ENCODE results near the gene CYP20A1. TPM values are rescaled to one million over a fixed set of nuclear protein-coding genes. Genes with fewer than 3 reads are reported as not detected.
"Not testable (repeated sequence)": the region's sequence is repeated elsewhere in the genome, so short reads cannot be mapped to it uniquely, and the experiment has no call there.

Gene CYP20A1, protein sequence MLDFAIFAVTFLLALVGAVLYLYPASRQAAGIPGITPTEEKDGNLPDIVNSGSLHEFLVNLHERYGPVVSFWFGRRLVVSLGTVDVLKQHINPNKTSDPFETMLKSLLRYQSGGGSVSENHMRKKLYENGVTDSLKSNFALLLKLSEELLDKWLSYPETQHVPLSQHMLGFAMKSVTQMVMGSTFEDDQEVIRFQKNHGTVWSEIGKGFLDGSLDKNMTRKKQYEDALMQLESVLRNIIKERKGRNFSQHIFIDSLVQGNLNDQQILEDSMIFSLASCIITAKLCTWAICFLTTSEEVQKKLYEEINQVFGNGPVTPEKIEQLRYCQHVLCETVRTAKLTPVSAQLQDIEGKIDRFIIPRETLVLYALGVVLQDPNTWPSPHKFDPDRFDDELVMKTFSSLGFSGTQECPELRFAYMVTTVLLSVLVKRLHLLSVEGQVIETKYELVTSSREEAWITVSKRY
- total RNA-seq, result 32.6 TPM

DNA sequence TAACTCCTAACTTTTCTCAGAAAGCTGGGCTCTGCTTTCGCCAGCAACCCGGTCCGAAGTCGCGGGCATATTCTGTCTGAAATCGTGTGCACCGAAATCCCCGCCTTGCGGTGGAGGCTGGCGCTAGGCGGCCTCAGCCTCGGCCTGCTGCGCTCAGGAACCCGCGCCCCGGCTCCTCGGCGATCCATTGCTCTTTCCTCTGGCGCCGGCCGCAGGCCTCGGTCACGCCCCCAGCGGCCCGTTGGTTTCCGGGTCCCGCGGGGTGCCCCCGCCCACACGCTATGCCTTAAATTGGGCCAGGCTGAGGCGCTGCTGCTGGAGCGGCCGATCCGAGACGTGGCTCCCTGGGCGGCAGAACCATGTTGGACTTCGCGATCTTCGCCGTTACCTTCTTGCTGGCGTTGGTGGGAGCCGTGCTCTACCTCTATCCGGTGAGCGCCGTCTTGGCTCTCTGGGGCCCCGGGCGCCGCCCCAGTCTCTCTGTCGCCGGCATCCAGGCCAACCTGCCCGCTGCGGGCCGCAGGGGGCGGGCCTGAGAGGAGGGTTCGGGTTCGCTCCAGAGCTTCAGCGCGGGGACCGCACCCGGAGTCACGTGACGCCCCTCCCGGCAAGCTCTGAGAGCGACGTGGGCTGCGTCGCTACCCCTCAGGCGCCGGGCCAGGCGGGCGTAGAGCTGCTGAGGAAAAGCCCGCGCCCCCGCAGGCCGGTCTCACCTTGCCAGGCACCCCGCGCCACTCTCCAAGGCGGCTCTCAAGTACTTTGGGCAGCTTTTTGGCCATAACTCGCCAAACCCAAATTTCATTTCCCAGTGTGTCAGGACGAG, at the start of gene CYP20A1:
Gene CYP20A1 (plus strand): TSS at position 315 of the 823 bp plus-strand sequence. CDS start 45 bp downstream, at position 360.
- intact Hi-C loops (cut with DNase I), result no loop called here
- ATAC-seq (peak; percentile 99), DNase-seq (ENCODE audit: low spot score) (peak; percentile 98)

DNA sequence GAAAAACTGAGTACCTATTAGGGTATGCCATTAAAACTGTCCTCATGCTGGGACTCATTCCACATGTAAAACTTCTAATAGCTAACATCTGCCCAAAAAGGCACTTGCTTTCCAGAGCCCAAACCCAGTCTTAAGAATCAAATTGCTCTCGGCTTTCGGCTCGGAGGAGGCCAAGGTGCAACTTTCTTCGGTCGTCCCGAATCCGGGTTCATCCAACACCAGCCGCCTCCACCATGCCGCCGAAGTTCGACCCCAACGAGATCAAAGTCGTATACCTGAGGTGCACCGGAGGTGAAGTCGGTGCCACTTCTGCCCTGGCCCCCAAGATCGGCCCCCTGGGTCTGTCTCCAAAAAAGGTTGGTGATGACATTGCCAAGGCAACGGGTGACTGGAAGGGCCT, 48.3 kb upstream of the CYP20A1 start:
- intact Hi-C loops (cut with DNase I); DNase-seq (ENCODE audit: low spot score); ATAC-seq: not testable (repeated sequence)

GRCh38 chr2:203191026-203191425, 47.8 kb upstream of the CYP20A1 start:
- ATAC-seq; intact Hi-C loops (cut with DNase I); DNase-seq (ENCODE audit: low spot score): not testable (repeated sequence)

GRCh38 chr2:203191961-203192360, 46.9 kb upstream of the CYP20A1 start:
- DNase-seq (ENCODE audit: low spot score) (no peak), ATAC-seq (no peak)
- intact Hi-C loops (cut with DNase I), result no loop called here

DNA sequence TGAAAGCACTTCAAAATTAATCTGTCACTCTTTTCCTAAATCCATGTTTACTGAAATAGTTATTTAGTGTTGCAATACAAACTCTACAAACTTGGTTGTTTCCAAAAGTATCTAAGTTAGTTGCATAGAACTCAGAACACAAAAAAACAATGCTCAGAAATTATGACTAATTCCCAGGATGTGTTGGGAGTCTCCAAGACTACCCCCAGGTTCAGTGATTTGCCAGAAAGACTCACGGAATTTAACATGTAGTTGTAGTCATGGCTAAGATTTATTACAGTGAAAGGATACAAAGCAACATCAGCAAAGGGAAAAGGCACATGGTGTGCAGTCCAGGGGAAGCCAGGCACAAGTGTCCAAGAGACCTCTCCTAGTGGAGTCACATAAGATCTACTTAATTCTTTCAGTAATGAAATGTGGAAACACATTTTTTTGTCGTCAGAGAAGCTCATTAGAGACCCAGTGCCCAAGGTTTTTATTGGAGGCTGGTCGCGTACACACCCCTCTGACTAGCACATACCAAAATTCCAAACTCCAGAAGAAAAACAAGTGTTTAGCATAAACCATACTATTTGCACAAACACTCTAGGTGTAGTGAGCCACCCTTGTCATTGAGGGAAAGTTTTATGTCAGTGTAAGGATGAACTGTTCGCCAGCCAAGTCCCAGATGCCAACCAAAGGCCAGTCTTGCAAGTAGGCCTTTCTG, 43.3 kb upstream of the CYP20A1 start:
- ATAC-seq (no peak), DNase-seq (ENCODE audit: low spot score) (no peak)
- intact Hi-C loops (cut with DNase I), result no loop called here

GRCh38 chr2:203200866-203201265, 38.0 kb upstream of the CYP20A1 start:
- ATAC-seq (no peak), DNase-seq (ENCODE audit: low spot score) (no peak)
- intact Hi-C loops (cut with DNase I), result no loop called here

DNA sequence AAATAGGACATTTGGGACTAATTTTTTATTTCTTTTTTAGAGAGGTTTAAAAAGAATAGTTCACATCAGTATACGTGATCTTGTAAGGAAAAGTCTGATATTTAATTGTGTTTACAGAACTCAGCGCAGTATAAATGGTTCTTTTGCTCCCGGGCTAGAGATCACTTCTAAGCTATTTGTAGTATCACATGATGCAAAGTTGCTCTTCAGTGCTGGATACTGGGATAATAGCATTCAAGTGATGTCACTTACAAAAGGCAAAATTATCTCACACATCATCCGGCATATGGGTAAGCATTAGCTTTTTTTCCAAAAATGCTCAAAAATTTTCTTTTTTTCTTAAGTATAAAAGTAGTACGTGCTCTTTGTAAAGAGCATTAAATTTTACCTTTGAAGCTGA, 37.4 kb upstream of the CYP20A1 start:
- DNase-seq (ENCODE audit: low spot score), result no peak
- intact Hi-C loops (cut with DNase I), result no loop called here
- ATAC-seq, result no peak

DNA sequence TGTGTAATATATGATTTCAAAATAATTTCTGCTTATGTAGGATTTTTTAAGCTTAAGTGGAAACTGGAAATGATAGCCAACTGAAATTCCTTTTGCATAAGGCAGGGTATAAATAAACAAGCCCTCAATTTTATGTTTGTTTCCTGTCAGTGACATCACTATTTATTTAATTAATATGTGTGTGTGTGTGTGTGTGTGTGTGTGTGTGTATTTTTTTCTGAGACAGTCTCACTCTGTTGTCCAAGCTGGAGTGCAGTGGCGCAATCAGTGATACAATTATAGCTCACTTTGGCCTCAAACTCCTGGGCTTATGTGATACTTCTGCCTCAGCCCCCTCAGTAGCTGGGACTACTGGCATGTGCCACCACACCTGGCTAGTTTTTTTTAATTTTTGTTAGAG, 29.3 kb upstream of the CYP20A1 start:
- ATAC-seq (no peak), DNase-seq (ENCODE audit: low spot score) (no peak)
- intact Hi-C loops (cut with DNase I), result no loop called here

DNA sequence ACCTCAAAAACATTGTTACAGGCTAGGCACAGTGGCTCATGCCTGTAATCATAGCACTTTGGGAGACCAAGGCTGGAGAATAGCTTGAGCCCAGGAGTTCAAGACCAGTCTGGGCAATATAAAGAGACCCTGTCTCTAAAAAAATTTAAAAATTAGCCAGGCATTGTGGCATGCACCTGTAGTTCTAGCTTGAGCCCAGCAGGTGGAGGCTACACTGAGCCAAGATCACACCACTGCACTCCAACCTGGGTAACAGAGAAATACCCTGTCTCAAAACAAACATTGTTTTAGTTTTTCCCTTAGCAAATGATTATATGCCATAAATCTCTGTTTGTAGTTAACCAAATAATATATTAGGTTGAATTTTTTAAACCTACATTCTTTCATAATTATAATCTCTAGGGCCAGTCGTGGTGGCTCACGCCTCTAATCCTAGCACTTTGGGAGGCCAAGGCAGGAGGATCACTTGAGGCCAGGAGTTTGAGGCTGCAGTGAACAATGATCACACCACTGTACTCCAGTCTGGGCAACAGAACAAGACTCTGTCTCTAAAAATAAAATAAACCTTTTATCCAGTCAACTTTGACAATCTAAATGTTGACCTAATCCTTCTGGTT, 13.3 kb upstream of the CYP20A1 start:
- no peak for ATAC-seq
- intact Hi-C loops (cut with DNase I), result no loop called here
- DNase-seq (ENCODE audit: low spot score), result no peak

- ATAC-seq; intact Hi-C loops (cut with DNase I); DNase-seq (ENCODE audit: low spot score): not testable (repeated sequence)
Observed at GRCh38 chr2:203229674-203230073, 9.1 kb upstream of the CYP20A1 start.

GRCh38 chr2:203237346-203238238, 1.2 kb upstream of the CYP20A1 start:
- intact Hi-C loops (cut with DNase I), result no loop called here
- ATAC-seq (no peak), DNase-seq (ENCODE audit: low spot score) (no peak)

DNA sequence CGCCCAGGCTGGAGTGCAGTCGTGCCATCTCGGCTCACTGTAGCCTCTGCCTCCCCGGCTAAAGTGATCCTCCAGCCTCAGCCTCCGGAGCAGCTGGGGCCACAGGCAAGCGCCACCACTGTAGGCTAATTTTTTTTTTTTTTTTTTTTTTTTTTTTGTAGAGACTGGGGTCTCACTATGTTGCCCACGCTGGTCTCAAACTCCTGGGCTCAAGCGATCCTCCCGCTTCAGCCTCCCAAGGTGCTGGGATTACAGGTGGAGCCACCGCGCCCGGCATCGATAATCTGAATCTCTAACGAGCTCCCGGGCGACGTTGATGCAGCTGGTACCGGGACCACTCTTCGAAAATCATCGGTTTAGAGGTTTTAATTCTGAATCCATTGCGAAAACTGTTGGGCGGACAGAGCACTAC, 520 bp upstream of the CYP20A1 start:
- intact Hi-C loops (cut with DNase I), result no loop called here
- ATAC-seq (no peak), DNase-seq (ENCODE audit: low spot score) (no peak)

GRCh38 chr2:203240491-203240890, 1.7 kb downstream of the CYP20A1 start:
- ATAC-seq (no peak), DNase-seq (ENCODE audit: low spot score) (no peak)
- intact Hi-C loops (cut with DNase I), result no loop called here

GRCh38 chr2:203242518-203242917, 3.7 kb downstream of the CYP20A1 start:
- DNase-seq (ENCODE audit: low spot score) (no peak), ATAC-seq (no peak)
- intact Hi-C loops (cut with DNase I), result no loop called here

DNA sequence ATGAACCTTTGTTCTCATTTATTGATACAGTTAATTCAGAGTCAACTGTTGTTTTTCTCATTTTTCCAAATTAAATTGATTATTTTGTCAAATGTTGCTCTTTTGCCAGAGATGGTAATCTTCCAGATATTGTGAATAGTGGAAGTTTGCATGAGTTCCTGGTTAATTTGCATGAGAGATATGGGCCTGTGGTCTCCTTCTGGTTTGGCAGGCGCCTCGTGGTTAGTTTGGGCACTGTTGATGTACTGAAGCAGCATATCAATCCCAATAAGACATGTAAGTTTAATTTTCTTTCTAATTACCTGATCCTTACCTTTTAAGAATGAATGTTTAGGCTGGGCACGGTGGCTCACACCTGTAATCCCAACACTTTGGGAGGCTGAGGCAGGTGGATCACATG, 7.8 kb downstream of the CYP20A1 start:
- intact Hi-C loops (cut with DNase I), result no loop called here
- ATAC-seq (no peak), DNase-seq (ENCODE audit: low spot score) (no peak)

DNA sequence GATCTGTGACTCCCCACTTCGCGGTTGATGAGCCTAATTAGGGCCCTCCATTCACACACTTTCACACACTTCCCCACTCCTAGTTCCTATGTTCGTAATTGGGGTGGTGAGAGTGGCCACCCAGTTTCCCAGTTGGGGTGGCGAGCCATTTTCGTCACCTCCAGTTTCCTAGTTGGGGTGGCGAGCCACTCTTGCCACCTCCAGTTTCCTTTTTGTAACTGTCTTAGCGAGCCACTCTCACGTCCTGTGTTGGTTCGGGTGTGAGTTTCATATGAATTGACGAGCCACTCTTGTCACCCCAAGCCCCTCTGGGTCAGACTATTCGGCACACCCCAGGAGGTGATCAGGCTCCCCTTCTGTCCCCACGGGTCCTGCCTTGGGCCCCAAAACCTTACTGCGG, 14.0 kb downstream of the CYP20A1 start:
- intact Hi-C loops (cut with DNase I), result no loop called here
- ATAC-seq (no peak), DNase-seq (ENCODE audit: low spot score) (no peak)

GRCh38 chr2:203253422-203254095, 14.7 kb downstream of the CYP20A1 start:
- DNase-seq (ENCODE audit: low spot score); intact Hi-C loops (cut with DNase I); ATAC-seq: not testable (repeated sequence)

Data from sciatic nerve (tissue), 2 donors.